ENCODE measurements around the gene CREB3L1.
"Not testable (repeated sequence)": the region's sequence is repeated elsewhere in the genome, so short reads cannot be mapped to it uniquely, and the experiment has no call there.

CREB3L1 gene

DNA sequence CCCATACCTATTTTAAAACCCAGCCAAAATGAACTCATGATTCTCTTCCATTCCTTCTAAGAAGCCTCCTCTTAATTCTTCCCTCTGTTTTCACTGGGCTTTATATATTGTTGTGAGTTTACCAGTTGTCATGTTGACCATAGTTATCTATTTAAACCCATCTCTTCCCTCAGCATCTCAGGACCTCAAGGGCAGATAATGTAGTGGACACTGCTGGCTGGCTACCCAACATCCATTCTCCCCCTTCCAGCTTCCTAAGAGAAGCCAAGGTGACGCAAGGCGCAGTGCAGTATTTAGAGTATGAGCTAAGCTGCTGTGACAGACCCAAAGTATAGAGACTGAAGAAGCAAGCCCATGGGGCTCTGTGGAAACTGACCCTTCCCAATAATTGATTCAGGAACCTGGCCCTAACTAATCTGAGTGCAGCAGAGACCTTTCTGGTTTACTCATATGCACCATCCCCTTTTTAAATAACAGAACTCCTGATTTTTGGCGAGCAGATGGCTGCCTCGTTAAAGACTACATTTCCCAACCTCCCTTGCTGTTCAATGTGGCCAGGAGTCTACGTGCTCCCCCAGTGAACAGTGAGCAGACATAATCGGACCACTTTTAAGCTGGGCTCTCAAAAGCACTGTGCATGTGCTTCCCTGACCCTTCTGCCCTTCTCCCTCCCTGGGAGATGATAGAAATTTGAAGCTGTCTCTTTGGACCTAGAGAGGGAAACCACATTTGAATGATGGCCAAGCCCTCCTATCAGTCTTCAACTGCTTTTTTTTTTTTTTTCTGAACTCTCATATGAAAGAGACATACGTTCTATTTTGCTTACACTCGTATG lies 28.1 kb upstream of the CREB3L1 start:
- DNase-seq (ENCODE audit: low read depth, low spot score) = no peak

DNA sequence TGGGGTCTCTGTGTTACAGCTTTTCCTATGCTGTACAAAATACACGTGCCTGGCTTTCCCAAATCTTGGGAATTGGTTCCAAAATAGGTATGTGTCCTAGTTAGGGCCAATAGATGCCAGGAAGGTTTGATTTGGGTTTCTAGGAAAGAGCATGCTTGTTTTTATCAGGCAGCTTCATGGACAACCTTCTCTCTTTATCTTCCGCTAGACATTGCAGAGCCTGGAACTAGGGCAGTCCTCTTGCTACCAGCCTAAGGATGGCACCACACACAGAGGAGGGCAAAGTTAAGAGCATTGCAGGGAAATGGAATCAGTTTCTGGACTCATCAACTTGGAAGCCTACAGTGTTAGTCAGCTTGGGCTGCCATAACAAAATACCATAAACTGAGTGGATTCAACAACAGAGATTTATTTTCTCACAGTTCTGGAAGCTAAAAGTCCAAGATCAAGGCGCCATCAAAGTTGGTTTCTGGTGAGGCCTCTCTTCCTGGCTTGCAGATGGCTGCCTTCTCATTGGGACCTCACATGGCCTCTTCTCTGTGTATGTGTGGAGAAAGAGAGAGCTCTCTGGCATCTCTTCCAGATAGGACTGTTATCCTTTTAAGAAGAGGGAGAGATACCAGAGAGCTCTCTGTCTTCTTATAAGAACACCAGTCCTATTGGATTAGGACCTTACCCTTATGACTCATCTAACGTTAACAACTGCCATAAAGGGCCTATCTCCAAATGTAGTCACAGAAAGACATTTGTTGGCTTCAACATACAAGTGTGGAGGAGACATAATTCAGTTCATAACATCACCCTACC lies 27.3 kb upstream of the CREB3L1 start:
- DNase-seq (ENCODE audit: low read depth, low spot score) = no peak

DNA sequence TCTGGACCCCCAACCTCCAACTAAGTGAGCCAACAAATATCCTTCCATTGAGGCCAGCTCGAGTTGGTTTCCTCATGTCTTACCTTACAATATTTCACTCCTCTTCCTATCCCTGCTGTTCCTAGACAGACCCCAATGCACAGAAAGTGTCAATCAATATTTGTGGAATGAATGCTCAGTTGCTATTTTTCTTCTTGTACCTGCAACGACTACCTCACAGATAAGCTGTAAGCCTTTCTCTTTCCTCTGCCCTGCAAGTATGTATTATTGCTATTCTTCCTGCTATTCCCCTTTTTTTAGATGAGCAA lies 26.8 kb upstream of the CREB3L1 start:
- DNase-seq (ENCODE audit: low read depth, low spot score) = no peak

DNA sequence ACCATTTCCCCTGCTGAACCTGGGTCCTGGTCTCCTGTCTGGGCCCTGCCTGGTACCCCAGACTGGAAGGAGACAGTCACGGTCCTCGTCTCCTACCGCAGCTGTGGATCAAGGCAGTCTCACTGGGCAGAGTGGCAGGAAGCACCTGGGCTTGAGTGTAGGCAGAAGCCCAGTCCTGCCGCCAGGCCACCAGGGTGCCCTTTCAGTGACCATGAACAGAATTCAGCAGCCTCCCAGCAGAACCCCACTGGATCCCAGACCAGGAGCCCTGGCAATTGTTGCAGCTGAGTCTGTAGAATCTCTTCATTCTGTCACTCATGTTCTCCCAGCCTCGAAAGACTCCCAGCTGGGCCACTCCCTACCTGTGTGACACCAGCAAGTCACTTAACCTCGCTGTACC lies 25.5 kb upstream of the CREB3L1 start:
- no peak for DNase-seq (ENCODE audit: low read depth, low spot score)

DNA sequence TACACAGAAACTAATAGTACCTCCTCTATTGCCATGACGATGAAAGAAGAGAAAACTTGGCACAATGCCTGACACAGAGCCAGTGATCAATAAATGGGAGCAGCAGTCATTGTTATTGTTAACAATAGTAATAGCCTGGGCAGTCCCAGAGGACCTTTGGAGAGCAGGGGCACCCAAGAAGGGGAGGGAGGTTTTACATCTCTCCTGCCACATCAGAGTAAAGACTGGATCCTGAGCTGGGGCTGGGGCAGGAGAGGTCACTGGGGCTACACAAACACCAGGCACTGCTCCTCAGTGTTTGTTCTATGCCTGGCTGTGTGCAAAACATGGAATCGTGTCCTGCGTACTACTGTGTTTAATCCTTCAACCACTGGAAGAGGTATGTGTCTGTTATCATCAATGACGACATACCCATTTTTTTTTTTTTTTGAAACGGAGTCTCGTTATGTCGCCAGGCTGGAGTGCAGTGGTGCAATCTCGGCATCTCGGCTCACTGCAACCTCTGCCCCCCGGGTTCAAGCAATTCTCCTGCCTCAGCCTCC lies 25.0 kb upstream of the CREB3L1 start:
- no peak for DNase-seq (ENCODE audit: low read depth, low spot score)

DNA sequence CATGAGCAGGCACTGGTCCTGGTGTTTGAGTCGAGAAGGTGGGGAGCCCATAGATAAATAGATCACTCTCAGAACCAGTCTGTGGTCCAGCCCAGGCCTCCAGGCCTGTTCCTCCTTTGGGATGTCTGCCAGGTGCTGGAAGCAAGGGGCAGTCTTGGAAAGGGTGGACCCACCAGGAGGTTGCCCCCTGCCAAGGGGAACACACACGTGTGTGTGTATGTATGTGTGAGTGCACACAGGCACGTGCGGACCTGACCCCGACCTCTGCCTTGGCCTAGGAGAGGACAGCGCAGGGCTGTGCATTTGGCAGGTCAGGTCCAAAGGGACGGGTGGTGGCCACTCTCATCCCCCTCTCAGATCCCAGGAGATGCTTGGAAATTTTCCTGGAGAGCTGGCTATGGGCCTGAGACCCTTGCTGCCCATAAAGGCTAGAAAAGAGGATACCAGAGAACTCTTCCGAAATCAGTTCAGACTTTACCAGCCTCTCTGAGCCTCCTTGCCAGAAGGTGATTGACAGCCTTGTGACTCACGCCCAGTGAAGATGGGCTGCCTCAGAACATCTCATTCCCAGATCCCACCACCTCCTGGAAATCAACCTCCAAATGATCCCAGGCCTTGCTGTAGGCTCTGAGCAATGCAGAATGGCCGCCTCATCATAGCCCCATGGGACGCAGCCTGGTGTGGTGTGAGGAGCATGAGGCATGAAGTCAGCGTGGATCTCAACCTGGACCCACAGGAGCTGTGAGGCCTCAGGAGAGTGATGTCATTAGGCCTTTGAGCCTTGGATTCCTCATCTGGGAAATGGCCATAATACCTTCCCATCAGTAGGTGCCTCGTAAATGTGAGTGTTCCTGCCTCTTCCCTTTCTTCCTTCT lies 24.0 kb upstream of the CREB3L1 start:
- no peak for DNase-seq (ENCODE audit: low read depth, low spot score)

DNA sequence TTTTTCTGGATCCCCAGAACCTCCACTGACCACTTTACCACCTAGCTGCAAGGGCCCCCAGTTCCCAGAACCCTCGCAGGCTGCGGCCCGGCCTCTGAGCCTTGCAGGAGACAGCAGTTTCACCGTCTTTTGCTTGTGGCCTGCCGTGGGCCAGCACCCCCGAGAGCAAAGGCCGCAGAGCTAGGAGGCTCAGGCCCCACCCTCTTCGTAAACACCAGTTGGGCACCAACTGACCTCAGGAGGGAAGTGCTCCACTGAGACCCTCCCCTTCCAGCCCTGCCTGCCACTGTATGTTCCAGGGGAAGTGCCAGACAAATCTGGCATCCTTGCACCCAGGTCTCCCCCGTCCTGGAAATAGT lies 23.4 kb upstream of the CREB3L1 start:
- DNase-seq (ENCODE audit: low read depth, low spot score) = no peak

DNA sequence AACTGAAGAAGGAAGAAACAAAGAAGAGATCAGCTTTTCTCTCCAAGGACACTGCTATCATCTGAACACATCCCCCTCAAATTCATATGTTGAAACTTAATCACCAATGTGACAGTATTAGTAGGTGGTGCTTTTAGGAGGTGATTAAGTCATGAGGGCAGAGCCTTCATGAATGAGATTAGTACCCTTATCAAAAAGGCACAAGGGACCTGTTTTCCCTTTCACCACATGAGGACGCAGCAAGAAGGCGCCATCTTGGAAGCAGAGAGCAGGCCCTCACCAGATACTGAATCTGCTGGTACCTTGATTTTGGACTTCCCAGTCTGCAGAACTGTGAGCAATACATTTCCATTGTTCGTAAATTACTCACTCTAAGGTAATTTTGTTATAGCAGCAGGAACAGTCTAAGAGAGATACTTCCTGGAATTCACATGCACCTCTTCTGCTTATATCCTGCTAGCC lies 20.9 kb upstream of the CREB3L1 start:
- DNase-seq (ENCODE audit: low read depth, low spot score) = no peak

DNA sequence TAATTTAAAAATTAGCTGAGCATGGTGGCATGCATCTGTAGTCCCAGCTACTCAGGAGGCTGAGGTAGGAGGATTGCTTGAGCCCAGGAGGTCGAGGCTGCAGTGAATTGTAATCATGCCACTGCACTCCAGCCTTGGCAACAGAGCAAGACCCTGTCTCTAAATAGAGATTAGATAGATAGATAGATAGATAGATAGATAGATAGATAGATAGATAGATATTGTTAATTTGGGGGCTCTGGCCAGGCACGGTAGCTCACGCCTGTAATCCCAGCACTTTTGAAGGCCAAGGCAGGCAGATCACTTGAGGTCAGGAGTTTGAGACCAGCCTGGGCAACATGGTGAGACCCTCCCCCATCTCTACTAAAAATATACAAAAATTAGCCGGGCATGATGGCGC lies 18.1 kb upstream of the CREB3L1 start:
- DNase-seq (ENCODE audit: low read depth, low spot score) = not testable (repeated sequence)

DNA sequence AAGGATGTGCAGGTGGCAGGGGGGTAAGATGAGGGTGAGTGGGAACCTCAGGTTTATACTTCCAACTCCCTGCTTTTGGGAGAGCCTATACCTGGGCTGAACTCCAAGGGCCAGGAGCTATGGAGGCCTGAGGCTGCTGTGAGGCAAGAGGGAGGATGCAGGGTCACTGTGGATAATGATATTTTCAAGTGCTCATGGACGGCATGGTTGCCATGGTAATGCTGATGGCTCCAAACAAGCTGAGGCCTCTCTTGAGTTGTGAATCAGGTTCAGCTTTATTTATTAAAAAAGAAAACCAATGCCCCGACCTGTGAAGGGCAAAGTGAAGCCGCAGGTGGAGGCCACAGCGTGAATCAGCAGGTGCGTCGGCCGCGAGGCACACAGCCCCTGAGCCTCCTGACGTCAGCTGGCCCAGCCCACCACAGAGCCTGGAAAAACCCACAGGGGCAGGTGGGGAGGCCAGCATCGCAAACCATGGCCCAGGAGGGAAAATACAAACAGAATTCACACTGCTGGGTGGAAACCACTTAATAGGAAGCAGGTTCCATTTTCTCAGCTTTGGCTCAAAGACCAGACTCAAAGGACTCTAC lies 17.4 kb upstream of the CREB3L1 start:
- no peak for DNase-seq (ENCODE audit: low read depth, low spot score)

DNA sequence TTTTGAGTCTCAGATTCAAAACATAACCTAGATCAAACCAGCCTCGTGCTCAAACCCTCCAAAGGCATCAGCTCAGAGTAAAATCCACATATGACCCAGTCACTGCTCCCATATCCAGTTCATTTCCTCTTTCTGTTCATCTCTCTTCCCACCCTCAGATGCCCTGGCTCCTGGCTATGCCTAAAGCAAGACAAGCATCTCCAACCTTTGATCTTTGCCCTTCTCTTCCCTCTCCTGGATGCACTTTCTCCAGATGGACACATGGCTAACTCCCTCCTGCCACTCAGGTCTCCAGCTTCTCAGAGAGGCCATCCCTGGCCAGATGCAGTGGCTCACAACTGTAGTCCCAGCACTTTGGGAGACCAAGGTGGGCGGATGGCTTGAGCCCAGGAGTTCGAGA lies 14.3 kb upstream of the CREB3L1 start:
- no peak for DNase-seq (ENCODE audit: low read depth, low spot score)

DNA sequence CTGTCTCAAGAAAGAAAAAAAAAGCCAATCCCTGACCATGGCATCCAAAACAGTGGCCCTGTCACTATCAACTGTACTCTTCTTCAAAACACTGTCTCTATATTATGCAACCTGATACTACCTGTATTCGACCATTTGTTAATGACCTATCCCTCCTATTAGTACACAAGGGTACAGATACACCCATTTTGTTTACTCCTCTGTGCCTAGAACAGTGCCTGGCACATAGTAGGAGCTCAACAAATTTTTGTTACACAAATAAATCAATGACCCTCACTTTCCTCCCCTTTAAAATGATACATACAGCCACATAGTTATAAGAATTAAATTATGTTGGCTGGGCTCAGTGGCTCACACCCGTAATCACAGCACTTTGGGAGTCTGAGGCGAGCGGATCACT lies 13.4 kb upstream of the CREB3L1 start:
- DNase-seq (ENCODE audit: low read depth, low spot score) = no peak

DNA sequence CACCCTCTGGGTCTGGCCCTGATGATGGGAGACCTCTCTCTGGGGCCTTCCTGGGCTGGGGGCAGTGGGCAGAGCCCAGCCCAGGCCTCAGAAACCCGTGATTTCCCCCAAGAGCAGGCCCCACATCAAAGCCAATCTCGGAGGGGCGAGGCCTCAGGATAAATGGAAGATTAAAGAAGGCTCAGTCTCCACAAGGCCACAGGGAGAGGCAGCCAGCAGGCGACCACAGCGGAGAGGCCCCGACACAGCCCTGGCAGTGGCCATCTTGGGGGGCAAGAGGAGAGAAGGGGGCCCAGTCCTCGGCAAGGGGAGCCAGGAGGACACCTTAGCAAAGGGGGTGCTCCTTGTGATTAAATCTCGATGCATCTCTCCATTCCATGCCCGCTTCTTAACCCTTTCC lies 12.5 kb upstream of the CREB3L1 start:
- no peak for DNase-seq (ENCODE audit: low read depth, low spot score)

DNA sequence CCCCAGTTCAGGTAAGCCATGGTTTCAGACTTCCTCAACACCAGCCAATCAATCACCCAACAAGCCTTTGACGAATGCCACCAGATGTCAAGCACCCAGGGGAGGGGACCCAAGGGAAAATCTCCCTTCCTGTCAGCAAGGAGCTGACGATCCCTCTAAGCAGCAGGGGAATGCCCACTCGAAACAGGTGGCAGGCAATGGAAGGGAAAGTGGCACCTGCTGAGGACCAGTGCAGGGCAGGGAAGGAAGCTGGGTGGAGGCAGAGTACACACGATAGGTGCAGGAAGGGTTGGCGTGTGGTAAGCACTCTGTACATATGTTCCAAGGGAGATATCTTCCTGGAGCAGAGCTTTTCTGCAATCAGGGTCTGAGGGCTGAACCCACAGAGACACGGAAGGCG lies 11.7 kb upstream of the CREB3L1 start:
- no peak for DNase-seq (ENCODE audit: low read depth, low spot score)

DNA sequence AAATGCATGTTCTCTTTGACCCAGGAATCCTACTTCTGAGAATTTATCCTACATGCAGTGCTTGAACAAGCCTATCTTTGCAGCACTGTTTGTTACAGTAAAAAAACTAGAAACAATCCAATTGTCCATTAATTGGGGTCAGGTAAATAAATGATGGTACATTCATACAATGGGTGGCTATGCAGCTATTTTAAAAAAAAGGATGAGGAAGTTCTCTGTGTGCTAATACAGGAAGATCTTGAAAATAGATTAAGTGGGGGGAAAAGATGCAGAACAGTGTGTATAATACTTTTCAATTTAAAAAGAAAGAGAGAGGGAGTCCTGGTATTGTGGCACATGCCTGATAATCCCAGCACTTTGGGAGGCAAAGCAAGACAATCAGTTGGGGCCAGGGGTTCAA lies 9.5 kb upstream of the CREB3L1 start:
- no peak for DNase-seq (ENCODE audit: low read depth, low spot score)

DNA sequence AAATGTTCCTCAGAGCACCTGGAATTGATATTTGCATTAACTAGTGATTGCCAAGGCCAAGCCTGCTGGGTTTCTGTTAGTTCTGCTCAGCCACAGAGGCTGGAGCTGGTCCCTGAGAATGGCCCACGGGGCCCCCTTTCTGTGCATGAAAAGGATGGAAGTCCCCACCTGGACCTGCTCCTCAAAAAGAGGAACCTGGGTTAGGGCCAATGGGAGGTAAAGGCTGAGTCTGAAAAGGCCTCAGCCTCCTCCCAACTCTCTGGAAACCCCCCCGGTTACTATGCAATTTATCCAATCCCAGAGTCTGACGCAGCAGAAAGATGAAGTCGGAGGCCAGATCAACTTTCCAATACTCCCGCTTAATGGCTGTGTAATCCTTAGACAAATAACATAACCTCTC lies 6.8 kb upstream of the CREB3L1 start:
- DNase-seq (ENCODE audit: low read depth, low spot score) = no peak

DNA sequence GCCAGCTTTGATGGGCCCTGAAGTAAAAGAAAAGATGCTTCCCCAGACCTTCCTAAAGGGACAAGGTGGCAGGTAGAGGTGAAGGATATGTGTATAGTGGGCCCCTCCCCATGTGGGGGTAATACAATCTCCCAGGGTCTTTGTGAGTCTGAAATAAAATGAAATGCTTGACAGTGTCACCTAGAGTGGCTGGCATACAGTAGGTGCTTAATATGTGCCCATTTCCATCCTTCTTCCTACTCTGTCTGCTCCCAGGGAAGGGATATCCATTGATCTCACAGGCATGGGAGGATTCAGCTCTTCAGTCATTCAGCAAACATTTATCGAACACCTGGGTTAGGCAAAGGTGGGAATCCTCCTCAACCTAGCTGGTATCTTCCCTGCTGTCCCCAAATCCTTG lies 6.1 kb upstream of the CREB3L1 start:
- no peak for DNase-seq (ENCODE audit: low read depth, low spot score)

DNA sequence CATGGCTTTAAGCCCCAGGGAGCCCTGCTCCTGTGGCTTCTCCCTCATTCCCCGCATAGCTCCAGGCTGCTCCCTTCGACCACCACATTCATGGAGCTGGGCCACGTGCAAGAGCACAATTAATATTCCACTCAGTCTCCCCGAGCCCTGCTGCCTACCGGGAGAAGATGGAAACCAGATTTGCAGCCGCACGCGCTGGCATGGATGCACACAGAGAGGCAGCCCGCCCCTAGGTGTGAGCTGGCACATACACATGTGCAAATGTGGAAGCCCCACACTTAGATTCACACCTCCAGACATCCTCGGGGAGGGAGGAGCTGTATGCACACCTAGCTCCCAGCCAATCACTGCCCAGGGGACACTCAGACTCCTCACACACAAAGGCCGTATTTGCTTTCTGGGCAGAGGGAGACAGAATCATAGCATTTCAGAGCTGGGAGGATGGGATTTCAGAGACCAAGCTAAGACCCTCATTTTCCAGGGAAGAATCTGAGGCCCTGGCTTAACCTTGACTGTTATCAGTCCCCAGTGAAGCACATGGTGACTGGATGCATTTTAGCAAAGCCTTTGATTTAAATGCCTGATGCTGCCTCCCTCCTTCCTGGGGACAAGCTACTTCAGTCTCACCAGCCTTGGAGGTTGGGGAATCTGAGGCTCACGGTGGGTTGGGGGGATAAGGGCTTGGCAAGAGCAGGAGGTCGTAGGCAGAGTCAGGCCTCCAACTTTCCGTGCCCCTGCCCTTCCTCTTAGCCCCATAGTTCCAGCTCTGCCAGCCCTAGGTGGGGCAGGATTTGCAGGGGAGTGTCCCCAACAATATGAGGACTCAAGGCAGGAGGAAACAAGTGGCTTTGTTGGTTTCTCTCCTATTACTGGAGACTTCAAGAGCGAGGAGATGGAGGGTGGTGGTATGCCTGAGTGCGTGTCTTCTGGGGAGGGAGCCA lies 5.3 kb upstream of the CREB3L1 start:
- DNase-seq (ENCODE audit: low read depth, low spot score) = no peak

DNA sequence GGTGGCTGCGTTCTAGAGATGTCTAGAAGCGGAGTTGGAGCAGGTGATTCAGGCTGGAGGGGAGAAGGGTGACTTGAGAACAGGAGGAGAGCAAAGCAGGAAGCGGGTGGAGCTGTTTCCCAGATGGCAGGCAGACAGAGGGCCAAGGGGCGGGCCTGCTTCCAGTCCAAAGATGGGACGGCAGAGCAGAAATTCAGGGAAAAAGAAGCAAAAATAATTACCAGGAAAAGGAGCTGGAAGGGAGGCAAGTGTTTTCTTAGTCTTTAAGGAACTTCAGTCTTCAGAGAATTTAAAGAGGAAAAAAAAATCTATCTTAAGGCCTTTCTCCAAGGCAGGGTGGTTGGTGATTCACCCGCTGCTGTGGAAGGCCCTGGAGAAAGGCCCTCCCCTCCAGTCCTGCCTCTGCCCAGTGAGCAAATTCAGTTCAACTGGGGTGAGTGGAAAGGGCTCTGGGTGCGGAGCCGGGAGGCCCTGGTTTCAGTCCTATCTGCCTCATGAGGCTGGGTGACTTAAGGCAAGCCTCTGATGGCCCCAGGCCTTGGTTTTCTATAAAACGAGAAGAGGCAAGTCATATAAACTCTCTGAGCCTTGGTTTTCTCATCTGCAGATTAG lies 4.5 kb upstream of the CREB3L1 start:
- no peak for DNase-seq (ENCODE audit: low read depth, low spot score)
